EL (cell line): Measurements from ENCODE around the gene TIMMDC1.

Source experiments
- DNase-seq: peaks from one replicate; pipeline ENCODE4 v3.0.0-alpha.2; 2016

Gene TIMMDC1, protein sequence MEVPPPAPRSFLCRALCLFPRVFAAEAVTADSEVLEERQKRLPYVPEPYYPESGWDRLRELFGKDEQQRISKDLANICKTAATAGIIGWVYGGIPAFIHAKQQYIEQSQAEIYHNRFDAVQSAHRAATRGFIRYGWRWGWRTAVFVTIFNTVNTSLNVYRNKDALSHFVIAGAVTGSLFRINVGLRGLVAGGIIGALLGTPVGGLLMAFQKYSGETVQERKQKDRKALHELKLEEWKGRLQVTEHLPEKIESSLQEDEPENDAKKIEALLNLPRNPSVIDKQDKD

DNA sequence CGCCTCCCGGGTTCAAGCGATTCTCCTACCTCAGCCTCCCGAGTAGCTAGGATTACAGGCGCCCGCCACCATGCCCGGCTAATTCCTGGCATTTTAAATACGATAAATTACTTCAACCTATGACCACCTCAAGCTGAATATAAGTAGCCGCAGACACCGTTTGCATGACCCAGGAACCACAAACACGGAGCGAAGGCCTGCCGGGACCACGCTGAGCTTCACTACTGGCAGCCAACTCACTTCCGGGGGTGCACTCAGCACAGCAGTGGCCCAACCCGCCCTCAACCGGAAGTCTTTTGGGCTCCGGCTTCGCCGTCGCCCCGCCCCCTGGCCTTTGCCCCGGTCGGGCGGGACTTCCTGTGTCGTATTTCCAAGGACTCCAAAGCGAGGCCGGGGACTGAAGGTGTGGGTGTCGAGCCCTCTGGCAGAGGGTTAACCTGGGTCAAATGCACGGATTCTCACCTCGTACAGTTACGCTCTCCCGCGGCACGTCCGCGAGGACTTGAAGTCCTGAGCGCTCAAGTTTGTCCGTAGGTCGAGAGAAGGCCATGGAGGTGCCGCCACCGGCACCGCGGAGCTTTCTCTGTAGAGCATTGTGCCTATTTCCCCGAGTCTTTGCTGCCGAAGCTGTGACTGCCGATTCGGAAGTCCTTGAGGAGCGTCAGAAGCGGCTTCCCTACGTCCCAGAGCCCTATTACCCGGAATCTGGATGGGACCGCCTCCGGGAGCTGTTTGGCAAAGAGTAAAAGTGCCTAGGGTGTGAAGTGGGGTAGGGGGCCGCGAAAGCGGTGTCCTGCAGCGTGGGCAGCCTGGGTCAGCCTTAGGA lies at the start of gene TIMMDC1:
TSS of gene TIMMDC1 (plus strand) at position 362 of the 826 bp plus-strand sequence. CDS start at position 549, 187 bp downstream.
- DNase-seq, result peak; percentile 96

- no peak for DNase-seq
Observed at GRCh38 chr3:119453822-119454221, 44.5 kb upstream of the TIMMDC1 start.

DNA sequence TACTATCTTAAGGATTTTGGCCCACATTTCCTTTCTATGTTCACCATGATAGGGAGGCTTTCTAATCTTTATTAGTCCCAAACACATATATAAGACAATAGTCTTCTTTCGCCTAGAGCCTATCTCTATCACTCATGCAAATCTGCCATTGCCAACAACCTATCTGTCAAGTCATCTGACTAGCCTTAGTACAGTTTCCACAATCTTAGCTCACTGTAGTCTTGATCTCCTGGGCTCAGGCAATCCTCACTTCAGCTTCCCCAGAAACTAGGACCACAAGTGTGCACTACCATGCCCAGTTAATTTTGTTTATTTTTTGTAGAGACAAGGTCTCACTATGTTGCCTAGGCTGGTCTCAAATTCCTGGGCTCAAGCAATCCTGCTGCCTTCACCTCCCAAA lies 41.9 kb upstream of the TIMMDC1 start:
- no peak for DNase-seq

DNA sequence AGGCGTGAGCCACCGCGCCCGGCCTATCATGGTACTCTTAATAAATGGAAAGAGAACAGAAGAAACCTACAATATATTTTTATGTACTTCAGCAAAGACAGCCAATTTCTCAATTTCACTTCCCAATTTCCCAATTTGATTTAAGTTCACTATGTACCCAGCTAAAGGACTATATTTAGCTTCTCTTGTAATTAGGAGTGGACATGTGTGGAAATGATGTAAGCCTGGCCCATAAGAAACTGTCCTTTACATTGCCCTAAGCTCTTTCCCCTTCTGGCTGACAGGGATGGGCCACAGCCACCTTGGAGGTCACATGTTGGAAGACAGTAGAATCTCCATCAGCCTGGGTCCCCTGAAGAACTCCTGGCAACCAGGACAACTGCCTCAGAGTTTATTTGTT lies 41.1 kb upstream of the TIMMDC1 start:
- DNase-seq, result no peak

- peak; percentile 99 for DNase-seq
Observed at GRCh38 chr3:119463171-119464169, 34.9 kb upstream of the TIMMDC1 start, which contains the start of gene TMEM39A. TMEM39A (minus strand) TSS chr3:119463615; CDS start chr3:119462074, 1,541 bp downstream.

- DNase-seq, result no peak
Observed at GRCh38 chr3:119468041-119468440, 30.3 kb upstream of the TIMMDC1 start.

DNA sequence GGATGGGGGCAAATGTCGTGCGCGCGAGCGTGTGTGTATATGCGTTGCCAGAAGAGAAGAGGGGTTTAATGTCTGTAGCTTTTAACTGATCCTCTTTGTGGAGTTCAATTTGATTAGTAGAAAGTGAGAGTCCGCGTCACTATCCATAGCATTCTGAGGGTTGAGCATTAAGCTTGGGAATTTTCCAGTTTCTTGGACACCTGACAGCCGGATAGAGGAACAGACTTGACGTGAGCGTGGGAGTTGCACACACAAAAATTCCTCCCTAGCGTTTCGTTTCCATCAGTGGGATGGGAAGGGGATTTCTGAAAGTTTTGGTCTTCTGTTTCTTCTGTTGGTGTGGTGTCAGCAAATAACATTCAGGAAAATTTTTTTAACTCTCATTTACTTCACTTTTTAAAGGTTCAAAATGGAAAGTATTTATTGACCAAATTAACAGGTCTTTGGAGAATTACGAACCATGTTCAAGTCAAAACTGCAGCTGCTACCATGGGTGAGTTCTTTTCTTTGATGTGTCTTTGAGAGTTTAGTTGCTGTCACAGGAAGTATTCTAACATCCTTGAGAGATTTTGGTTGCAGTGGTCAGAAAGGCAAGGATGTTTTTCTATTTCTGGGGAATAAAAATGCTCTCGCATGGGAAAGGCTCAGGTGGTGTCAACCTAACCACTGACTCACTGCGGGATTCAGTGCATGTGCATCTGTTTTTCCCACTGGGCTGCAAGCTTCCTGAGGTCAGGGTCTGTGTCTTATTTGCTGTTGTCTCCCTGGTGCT lies 28.7 kb upstream of the TIMMDC1 start:
- peak; percentile 31 for DNase-seq

DNA sequence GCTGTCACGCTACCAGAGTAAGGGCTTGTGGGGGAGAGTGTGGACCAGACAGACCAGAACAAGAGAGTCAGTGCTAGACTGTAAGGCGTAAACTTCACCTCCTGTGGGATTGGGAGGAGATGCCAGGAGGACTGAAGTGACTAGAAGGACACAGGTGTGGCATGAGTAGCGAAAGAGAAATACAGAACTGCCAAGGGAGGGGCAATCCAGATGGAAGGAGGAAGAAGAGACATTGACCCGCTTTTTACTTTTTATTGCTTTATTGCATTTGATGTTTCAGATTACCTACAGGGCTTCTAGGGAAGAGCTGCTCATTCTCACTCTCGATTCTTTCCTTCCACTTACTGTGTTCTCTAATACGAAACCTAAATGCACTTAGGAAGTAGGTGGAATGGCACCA lies 27.5 kb upstream of the TIMMDC1 start:
- no peak for DNase-seq

- DNase-seq, result no peak
Observed at GRCh38 chr3:119481079-119481478, 17.3 kb upstream of the TIMMDC1 start.

- no peak for DNase-seq
Observed at GRCh38 chr3:119483101-119483500, 15.2 kb upstream of the TIMMDC1 start.

DNA sequence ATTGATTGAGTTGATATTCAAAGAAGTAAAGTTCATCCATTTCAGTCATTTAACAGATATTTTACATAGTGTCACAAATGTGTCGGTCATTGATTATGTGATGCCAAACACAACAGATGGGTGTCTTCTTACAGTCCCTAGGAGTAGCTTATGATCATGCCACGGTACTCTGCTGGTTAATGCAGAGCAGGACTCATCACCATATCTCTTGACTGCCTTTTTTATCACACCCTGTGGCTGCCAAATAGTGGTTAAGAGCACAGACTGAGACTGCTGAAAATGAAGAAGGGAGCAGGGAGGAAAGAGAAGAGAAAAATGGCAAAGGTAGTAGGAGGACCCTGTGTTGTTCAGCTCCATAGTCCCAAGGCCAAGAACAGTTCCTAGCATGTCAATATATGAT lies 12.8 kb upstream of the TIMMDC1 start:
- DNase-seq, result no peak

DNA sequence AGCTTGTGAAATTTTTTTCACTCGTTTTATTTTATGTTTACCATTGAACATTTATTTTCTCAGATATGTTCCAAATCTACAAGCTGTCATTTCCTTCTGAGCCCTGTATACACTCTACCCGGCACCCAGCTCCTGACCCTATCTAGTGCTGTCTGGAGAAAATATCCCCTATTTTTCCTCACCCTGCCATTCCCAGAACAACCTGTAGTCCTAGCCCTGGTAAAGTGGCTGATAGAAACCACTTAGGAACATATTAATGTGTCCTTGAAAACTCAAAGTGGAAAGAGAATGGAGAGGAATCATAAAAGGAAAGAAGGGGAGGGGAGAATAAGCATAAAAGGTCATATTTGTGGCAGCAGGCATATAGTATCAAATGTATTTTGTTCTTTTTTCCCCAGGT lies 8.2 kb upstream of the TIMMDC1 start:
- no peak for DNase-seq

DNA sequence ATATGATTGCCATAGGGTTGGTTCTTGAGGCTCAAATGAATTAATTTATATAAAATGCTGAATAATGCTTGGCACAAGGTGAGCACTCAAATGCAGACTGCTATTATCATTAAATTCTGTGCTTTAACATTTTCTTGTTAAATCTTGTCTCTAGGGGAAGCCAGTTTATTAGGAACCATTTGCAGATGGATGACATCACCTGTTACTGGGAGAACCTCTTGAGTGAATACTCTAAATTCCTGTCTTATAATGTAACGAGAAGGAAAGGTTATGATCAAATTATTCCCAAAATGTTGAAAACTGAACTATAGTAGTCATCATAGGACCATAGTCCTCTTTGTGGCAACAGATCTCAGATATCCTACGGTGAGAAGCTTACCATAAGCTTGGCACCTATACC lies 6.2 kb upstream of the TIMMDC1 start:
- DNase-seq, result no peak

- DNase-seq, result no peak
Observed at GRCh38 chr3:119492810-119493209, 5.5 kb upstream of the TIMMDC1 start.

- no peak for DNase-seq
Observed at GRCh38 chr3:119494597-119494996, 3.8 kb upstream of the TIMMDC1 start.

GRCh38 chr3:119497820-119498185 lies 544 bp upstream of the TIMMDC1 start:
- peak; percentile 21 for DNase-seq

DNA sequence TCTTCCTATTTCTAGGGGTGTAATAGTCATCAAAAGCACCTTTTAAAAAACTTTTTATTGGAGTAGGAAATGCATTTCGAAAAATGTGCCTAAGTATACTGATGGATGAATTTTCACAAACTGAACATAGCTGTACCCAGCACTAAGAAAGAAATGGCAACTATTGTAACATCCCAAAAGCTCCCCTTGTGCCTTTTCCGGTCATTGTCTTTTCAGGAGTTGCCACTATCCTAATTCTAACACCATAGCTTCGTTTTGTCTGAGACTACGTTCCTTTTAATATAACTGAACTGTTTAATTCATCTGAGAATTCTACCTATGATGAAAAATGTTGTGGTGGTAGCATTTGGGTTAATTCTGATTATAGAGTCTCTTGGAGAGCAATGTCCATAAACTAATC lies 1.9 kb downstream of the TIMMDC1 start:
- no peak for DNase-seq

GRCh38 chr3:119500901-119501300 lies 2.6 kb downstream of the TIMMDC1 start:
- DNase-seq, result no peak

DNA sequence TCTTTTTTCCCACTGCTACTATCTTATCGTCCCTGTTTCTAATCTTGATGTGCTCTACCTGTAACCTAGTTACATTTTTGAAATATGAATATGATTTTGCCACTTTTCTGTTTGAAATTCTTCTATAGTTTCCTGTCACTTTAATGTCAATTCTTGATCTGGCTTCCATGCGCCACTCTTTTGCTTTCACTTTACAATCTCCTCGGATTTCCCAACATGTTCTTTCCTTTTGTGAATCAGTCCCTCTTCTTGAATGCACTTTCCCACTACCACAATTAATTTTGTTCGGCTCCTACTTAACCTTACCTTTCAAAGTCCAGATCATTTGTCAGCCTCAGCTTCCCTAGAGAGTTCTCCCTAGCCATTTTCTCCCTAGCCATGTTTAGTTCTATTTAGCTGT lies 8.3 kb downstream of the TIMMDC1 start:
- no peak for DNase-seq

- no peak for DNase-seq
Observed at GRCh38 chr3:119507404-119507803, 9.1 kb downstream of the TIMMDC1 start.

GRCh38 chr3:119508172-119508845 lies 10.0 kb downstream of the TIMMDC1 start:
- no peak for DNase-seq

DNA sequence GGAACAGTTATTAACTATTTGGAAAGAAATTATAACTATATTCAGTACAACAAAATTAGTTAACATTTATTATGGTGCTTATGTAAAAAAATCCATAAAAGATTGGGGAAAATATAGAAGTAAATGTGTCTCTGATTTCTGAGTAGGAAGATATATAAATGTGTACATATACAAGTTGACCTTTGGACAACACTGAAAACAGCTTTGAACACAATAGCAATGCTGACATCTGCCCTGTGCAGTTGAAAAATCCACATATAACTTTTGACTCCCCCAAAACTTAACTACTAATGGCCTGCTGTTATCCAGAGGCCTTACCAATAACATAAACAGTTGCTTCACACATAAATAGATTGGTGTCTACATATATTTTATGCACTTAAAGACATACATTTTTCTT lies 12.3 kb downstream of the TIMMDC1 start:
- no peak for DNase-seq
